Neuron (in vitro differentiated cells): Measurements from ENCODE around the gene MRPL55.

ENCODE experiments used
- H2AFZ ChIP-seq: one replicate; pipeline ENCODE4 v1.6.1; 2013; ENCODE audit warnings: low read depth, mild to moderate bottlenecking, inconsistent platforms, low read length, moderate library complexity
- H3K27me3 ChIP-seq: one replicate; pipeline ENCODE4 v1.6.1; 2013; ENCODE audit warnings: low read length; ENCODE audit not compliant: insufficient read depth
- H3K36me3 ChIP-seq: one replicate; pipeline ENCODE4 v1.6.1; 2013; ENCODE audit warnings: low read length; ENCODE audit not compliant: insufficient read depth
- H3K4me1 ChIP-seq: one replicate; pipeline ENCODE4 v1.6.1; 2013; ENCODE audit warnings: low read length; ENCODE audit not compliant: insufficient read depth
- H3K4me3 ChIP-seq: 2 replicates; pipeline ENCODE4 v1.5.1; 2013; ENCODE audit warnings: mild to moderate bottlenecking, low read length, moderate library complexity
- H3K9me3 ChIP-seq: one replicate; pipeline ENCODE4 v1.6.1; 2013; ENCODE audit warnings: low read length

The MRPL55 gene

GRCh38 chr1:228144193-228144992 lies 35.3 kb upstream of the MRPL55 start:
- peaks cover 32% of the 10 kb centered on the region for H3K36me3 ChIP-seq
- H3K27me3 ChIP-seq, result no peaks in the 10 kb centered on the region
- H2AFZ ChIP-seq, result no peak overlapping the region
- H3K4me1 ChIP-seq, result peaks cover 23% of the 10 kb centered on the region
- H3K9me3 ChIP-seq, result no peaks in the 10 kb centered on the region
- H3K4me3 ChIP-seq, result no peak overlapping the region

GRCh38 chr1:228143480-228144192 lies 34.5 kb upstream of the MRPL55 start:
- Histone ChIP-seq H3K36me3 (peaks cover 31% of the 10 kb centered on the region), H3K27me3 (no peaks in the 10 kb centered on the region), H3K9me3 (no peaks in the 10 kb centered on the region), H3K4me3 (no peak overlapping the region), H2AFZ (no peak overlapping the region), H3K4me1 (peaks cover 20% of the 10 kb centered on the region)

- Histone ChIP-seq H3K36me3 (peaks cover 23% of the 10 kb centered on the region), H3K27me3 (no peaks in the 10 kb centered on the region), H3K9me3 (no peaks in the 10 kb centered on the region), H3K4me1 (peaks cover 16% of the 10 kb centered on the region), H2AFZ (no peak overlapping the region), H3K4me3 (no peak overlapping the region)
Measured at GRCh38 chr1:228142701-228143136, 33.6 kb upstream of the MRPL55 start.

- H3K9me3 ChIP-seq, result no peaks in the 10 kb centered on the region
- peaks cover 18% of the 10 kb centered on the region for H3K36me3 ChIP-seq
- H3K4me1 ChIP-seq, result peaks cover 16% of the 10 kb centered on the region
- H3K27me3 ChIP-seq, result no peaks in the 10 kb centered on the region
- H3K4me3 ChIP-seq, result peak overlapping the region; percentile 78
- no peak overlapping the region for H2AFZ ChIP-seq
Measured at GRCh38 chr1:228142155-228142691, 33.1 kb upstream of the MRPL55 start.

GRCh38 chr1:228141226-228142044 lies 32.3 kb upstream of the MRPL55 start:
- Histone ChIP-seq H3K4me1 (peaks cover 16% of the 10 kb centered on the region), H2AFZ (no peak overlapping the region), H3K4me3 (peak overlapping the region; percentile 78), H3K9me3 (no peaks in the 10 kb centered on the region), H3K27me3 (peaks cover 6% of the 10 kb centered on the region), H3K36me3 (peaks cover 11% of the 10 kb centered on the region)

- peaks cover 16% of the 10 kb centered on the region for H3K4me1 ChIP-seq
- H2AFZ ChIP-seq, result no peak overlapping the region
- H3K9me3 ChIP-seq, result no peaks in the 10 kb centered on the region
- peaks cover 8% of the 10 kb centered on the region for H3K36me3 ChIP-seq
- peaks cover 11% of the 10 kb centered on the region for H3K27me3 ChIP-seq
- H3K4me3 ChIP-seq, result peak overlapping the region; percentile 78
Measured at GRCh38 chr1:228140724-228141225, 31.7 kb upstream of the MRPL55 start.

- Histone ChIP-seq H3K36me3 (peaks cover 1% of the 10 kb centered on the region), H3K4me3 (peak within 1 kb of the TSS; percentile 78), H3K9me3 (no peaks in the 10 kb centered on the region), H3K4me1 (peaks cover 16% of the 10 kb centered on the region), H3K27me3 (peaks cover 16% of the 10 kb centered on the region), H2AFZ (peak within 1 kb of the TSS; percentile 69)
Measured at GRCh38 chr1:228139931-228140723, 31.0 kb upstream of the MRPL55 start, which contains the start of gene GUK1. GUK1 (plus strand) TSS chr1:228140279; CDS start chr1:228140303, 24 bp downstream.

GRCh38 chr1:228139406-228139930 lies 30.4 kb upstream of the MRPL55 start:
- Histone ChIP-seq H3K4me3 (peak overlapping the region; percentile 78), H3K36me3 (no peaks in the 10 kb centered on the region), H2AFZ (peak overlapping the region; percentile 69), H3K4me1 (peaks cover 16% of the 10 kb centered on the region), H3K27me3 (peaks cover 23% of the 10 kb centered on the region), H3K9me3 (no peaks in the 10 kb centered on the region)

GRCh38 chr1:228136901-228137300 lies 27.8 kb upstream of the MRPL55 start:
- H3K9me3 ChIP-seq, result no peaks in the 10 kb centered on the region
- peaks cover 35% of the 10 kb centered on the region for H3K27me3 ChIP-seq
- H3K4me1 ChIP-seq, result peaks cover 13% of the 10 kb centered on the region

GRCh38 chr1:228134591-228134990 lies 25.5 kb upstream of the MRPL55 start:
- H3K27me3 ChIP-seq, result peaks cover 35% of the 10 kb centered on the region
- no peaks in the 10 kb centered on the region for H3K9me3 ChIP-seq
- H2AFZ ChIP-seq, result no peak overlapping the region
- H3K36me3 ChIP-seq, result no peaks in the 10 kb centered on the region
- H3K4me3 ChIP-seq, result no peak overlapping the region
- no peaks in the 10 kb centered on the region for H3K4me1 ChIP-seq

More at GRCh38 chr1:228136901-228137300, 27.8 kb upstream of the MRPL55 start:
- Histone ChIP-seq H3K4me3 (no peak overlapping the region), H3K36me3 (no peaks in the 10 kb centered on the region), H2AFZ (no peak overlapping the region)

- H3K4me3 ChIP-seq, result no peak overlapping the region
Measured at GRCh38 chr1:228131766-228132165, 22.7 kb upstream of the MRPL55 start.

GRCh38 chr1:228125185-228125584 lies 16.1 kb upstream of the MRPL55 start:
- no peaks in the 10 kb centered on the region for H3K27me3 ChIP-seq
- peaks cover 5% of the 10 kb centered on the region for H3K4me1 ChIP-seq
- no peak overlapping the region for H3K4me3 ChIP-seq
- no peaks in the 10 kb centered on the region for H3K9me3 ChIP-seq
- no peak overlapping the region for H2AFZ ChIP-seq
- H3K36me3 ChIP-seq, result no peaks in the 10 kb centered on the region

More at GRCh38 chr1:228131766-228132165, 22.7 kb upstream of the MRPL55 start:
- H3K4me1 ChIP-seq, result no peaks in the 10 kb centered on the region
- H3K36me3 ChIP-seq, result no peaks in the 10 kb centered on the region
- peaks cover 33% of the 10 kb centered on the region for H3K27me3 ChIP-seq
- H3K9me3 ChIP-seq, result no peaks in the 10 kb centered on the region
- no peak overlapping the region for H2AFZ ChIP-seq
